Endothelial cell (in vitro differentiated cells): ENCODE measurements around the gene FBL. TPM values are rescaled to one million over a fixed set of nuclear protein-coding genes. Genes with fewer than 3 reads are reported as not detected.
"Not testable (repeated sequence)": the region's sequence is repeated elsewhere in the genome, so short reads cannot be mapped to it uniquely, and the experiment has no call there.

Experiments
- DNase-seq: peaks from one replicate; pipeline ENCODE4 v3.0.0; 2021; ENCODE audit warnings: low spot score
- H3K27ac Mint-ChIP-seq: one replicate; pipeline ENCODE4 v1.8.0; 2021; ENCODE audit warnings: mixed read lengths, inconsistent platforms; ENCODE audit not compliant: unreplicated experiment
- H3K27me3 Mint-ChIP-seq: one replicate; pipeline ENCODE4 v1.8.0; 2021; ENCODE audit warnings: mild to moderate bottlenecking, moderate library complexity, mixed read lengths, inconsistent platforms; ENCODE audit not compliant: unreplicated experiment
- H3K36me3 Mint-ChIP-seq: one replicate; pipeline ENCODE4 v1.8.0; 2021; ENCODE audit warnings: mild to moderate bottlenecking, low read depth, mixed read lengths, inconsistent platforms; ENCODE audit not compliant: unreplicated experiment
- H3K4me1 Mint-ChIP-seq: one replicate; pipeline ENCODE4 v1.8.0; 2021; ENCODE audit warnings: mild to moderate bottlenecking, mixed read lengths, inconsistent platforms; ENCODE audit not compliant: unreplicated experiment
- H3K4me3 Mint-ChIP-seq: one replicate; pipeline ENCODE4 v1.8.0; 2021; ENCODE audit warnings: mild to moderate bottlenecking, mixed read lengths, inconsistent platforms; ENCODE audit not compliant: unreplicated experiment
- H3K9me3 Mint-ChIP-seq: one replicate; pipeline ENCODE4 v1.8.0; 2021; ENCODE audit warnings: mixed read lengths, inconsistent platforms; ENCODE audit not compliant: unreplicated experiment
- total RNA-seq: library from RNA; stranded (reverse); fragmentation: NEBNext Ultra II Directional; extraction: Animal tissue kit (Norgen Biotek cat#: 25700); gene quantifications from one replicate; pipeline ENCODE4 v1.2.1, GENCODE V29; 2021; ENCODE audit not compliant: unreplicated experiment
- TF ChIP-seq, protein P1 (sequence below): fragments of 200-600 bp; sonication (generic); IDR thresholded peaks from one replicate; pipeline ENCODE4 v1.5.0; 2021; ENCODE audit warnings: antibody characterized with exemption; ENCODE audit not compliant: unreplicated experiment

The FBL gene
- total RNA-seq, 1 donor from 2014 or later = 271 TPM

DNA sequence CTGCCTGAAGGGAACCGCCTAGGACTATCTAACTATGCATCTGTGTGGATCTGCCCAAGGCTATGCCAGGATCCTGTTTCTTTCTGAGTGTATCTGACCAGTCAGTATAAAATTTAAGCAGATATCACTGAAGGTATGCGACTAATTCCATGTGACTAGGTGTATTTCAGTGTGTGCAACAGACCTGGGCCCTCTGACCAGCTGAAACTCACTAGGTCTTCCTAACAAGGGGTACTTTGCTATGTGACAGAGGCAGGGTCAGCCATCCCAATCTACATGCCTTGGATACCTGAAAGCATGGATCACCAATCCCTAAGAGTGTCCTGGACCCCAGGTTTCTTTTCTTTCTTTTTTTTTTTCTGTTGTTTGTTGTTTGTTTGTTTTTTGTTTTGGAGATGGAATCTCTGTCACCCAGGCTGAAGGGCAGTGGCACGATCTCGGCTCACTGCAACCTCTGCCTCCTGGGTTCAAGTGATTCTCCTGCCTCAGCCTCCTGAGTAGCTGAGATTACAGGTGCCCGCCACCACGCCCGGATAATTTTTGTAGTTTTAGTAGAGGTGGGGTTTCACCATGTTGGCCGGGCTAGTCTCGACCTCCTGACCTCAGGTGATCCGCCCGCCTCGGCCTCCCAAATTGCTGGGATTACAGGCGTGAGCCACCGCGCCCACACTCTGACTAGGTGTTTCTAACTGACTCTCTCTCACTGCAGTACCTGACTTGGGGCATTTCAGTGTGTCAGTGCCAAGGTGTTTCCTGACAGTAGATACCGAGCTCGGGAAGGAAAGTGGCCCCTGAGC lies 44.8 kb upstream of the FBL start:
- Mint-ChIP-seq H3K4me1 (no peaks in the 10 kb centered on the region), H3K36me3 (no peaks in the 10 kb centered on the region), H3K4me3 (no peak overlapping the region), H3K27ac (no peak overlapping the region), H3K27me3 (peaks cover 10% of the 10 kb centered on the region), H3K9me3 (no peaks in the 10 kb centered on the region)
- TF ChIP-seq, protein P1, sequence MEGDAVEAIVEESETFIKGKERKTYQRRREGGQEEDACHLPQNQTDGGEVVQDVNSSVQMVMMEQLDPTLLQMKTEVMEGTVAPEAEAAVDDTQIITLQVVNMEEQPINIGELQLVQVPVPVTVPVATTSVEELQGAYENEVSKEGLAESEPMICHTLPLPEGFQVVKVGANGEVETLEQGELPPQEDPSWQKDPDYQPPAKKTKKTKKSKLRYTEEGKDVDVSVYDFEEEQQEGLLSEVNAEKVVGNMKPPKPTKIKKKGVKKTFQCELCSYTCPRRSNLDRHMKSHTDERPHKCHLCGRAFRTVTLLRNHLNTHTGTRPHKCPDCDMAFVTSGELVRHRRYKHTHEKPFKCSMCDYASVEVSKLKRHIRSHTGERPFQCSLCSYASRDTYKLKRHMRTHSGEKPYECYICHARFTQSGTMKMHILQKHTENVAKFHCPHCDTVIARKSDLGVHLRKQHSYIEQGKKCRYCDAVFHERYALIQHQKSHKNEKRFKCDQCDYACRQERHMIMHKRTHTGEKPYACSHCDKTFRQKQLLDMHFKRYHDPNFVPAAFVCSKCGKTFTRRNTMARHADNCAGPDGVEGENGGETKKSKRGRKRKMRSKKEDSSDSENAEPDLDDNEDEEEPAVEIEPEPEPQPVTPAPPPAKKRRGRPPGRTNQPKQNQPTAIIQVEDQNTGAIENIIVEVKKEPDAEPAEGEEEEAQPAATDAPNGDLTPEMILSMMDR = no peak
- DNase-seq = no peak

DNA sequence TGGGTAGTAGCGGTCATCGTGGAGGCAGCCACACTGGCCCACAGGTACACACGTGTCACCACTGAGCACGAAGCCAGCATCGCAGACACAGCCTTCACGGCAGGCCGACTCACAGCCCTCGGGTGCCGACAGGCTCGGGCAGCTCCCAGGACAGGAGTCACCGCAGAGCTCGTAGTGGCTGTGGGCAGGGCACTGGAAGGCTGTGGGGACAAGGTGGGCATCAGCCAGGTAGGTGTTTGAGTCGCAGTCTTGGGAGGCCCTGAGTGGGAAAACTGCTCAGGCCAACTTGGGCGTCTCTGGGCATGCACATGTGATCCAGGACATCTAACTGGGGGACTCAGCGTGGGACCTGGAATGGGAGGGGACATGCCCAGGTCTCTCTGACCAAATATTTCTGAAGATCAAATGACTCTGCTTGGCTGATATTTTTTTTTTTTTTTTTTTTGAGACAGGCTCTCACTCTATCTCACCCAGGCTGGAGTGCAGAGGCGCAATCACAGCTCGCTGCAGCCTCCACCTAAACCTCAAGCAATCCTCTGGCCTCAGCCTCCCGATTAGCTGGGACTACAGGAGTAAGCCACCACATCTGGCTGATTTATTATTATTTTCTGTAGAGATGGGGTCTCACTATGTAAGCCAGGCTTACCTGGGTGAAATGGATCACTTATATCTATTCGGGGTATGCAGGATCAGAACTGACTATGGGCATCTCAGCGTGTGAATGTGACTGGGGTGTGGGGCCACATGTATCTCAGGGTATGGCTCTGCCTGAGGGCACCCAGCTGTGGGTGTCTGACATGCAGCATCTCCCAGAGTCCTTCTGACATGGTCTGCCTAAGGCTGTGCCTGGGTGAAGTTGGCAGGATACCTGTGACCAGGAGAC lies 43.9 kb upstream of the FBL start:
- H3K27ac Mint-ChIP-seq, H3K4me1 Mint-ChIP-seq, H3K9me3 Mint-ChIP-seq, DNase-seq, H3K4me3 Mint-ChIP-seq, H3K36me3 Mint-ChIP-seq: not testable (repeated sequence)
- peaks cover 10% of the 10 kb centered on the region for H3K27me3 Mint-ChIP-seq

DNA sequence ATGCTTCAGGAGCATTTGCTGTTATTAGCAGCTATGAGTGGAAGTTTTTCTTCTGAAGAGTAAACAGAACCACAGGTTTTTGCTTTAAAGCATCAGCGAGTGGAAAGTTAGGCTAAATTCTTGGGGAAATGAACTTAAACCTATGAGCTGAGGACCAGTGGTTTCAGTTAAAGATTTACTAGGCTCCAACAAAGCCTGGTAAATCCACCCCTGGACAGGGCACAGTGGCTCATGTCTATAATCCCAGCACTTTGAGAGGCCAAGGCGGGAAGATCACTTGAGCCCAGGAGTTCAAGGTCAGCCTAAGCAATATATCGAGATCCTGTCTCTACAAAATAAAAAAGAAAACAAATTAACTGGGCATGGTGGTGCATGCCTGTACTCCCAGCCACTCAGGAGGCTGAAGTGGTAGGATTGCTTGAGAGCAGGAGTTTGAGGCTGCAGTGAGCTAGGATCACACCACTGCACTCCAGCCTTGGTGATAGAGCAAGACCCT lies 41.3 kb upstream of the FBL start:
- H3K27me3 Mint-ChIP-seq, H3K36me3 Mint-ChIP-seq, H3K4me1 Mint-ChIP-seq, H3K27ac Mint-ChIP-seq, DNase-seq, H3K9me3 Mint-ChIP-seq, H3K4me3 Mint-ChIP-seq: not testable (repeated sequence)

DNA sequence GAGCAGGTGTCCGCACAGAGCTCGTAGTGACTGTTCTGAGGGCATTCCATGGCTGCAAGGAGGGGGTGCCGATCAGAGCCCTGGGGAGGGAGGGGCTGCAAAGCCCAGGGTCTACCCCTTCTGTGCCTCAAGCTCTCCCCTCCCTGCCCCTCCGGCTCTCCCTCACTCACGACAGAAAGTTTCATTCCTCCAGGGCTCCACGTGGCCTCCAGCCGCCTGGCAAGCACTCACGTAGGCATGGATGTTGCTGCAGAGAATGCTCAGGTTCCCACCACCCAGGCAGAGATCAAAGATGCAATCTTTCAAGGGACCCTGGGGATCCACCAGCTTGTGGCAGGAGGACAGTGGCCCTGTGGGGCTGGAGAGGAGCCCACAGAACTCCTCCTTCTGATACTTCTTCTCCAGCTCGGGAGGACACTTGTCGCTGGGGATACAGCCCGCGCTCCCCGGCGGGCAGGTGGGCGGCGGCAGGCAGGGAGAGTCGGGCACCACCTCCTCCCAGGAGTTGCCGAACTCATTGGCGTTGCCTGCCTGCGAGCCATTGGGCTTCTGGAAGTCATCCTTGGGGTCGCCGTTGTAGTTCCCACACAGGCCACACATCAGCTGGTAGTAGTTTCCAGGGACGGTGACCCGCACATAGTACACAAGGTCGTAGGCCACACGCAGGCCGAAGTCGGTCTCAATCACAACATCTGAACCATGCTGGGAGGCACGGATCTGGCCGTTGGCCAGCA lies 39.8 kb upstream of the FBL start:
- not testable (repeated sequence) for H3K27ac Mint-ChIP-seq, H3K4me3 Mint-ChIP-seq, H3K4me1 Mint-ChIP-seq, DNase-seq, H3K36me3 Mint-ChIP-seq, H3K27me3 Mint-ChIP-seq, H3K9me3 Mint-ChIP-seq

DNA sequence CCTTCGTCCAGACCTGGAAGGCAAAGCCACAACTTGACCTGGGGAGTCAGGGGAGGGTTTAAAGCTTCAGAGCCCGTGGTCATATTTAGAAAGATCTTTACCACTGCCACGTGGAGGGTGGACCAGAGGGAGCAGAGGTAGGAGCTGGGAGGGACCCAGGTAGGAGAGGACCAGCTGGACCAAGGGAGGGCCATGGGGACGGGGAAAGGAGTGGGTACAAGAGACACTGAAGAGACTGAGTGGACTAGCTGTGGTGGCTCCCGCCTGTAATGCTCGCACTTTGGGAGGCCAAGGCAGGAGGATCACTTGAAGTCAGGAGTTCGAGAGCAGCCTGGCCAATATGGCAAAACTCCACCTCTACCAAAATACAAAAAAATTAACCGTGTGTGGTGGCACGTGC lies 38.5 kb upstream of the FBL start:
- not testable (repeated sequence) for H3K4me1 Mint-ChIP-seq, H3K27me3 Mint-ChIP-seq, H3K36me3 Mint-ChIP-seq, DNase-seq, H3K27ac Mint-ChIP-seq, H3K9me3 Mint-ChIP-seq, H3K4me3 Mint-ChIP-seq

DNA sequence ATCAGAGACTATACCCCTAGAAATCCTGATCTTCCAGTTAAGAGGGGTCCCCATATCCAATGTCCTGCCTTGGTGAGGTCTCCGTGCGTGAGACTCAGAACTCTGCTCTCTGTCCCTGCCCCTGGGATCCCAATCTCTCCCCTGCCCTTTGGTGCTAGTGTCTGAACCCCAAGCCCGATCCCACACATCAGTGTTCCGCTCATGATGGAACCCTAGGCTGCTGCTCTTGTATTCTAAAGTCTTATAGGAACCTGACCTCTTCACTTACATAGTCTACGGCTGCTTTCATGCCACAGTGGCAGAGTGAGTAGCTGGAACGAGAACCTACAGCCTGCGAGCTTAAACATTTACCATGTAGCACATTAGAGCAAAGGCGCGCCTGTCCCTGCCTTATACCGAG lies 36.5 kb upstream of the FBL start:
- H3K27ac Mint-ChIP-seq, H3K36me3 Mint-ChIP-seq, H3K4me3 Mint-ChIP-seq, DNase-seq, H3K4me1 Mint-ChIP-seq, H3K9me3 Mint-ChIP-seq, H3K27me3 Mint-ChIP-seq: not testable (repeated sequence)

DNA sequence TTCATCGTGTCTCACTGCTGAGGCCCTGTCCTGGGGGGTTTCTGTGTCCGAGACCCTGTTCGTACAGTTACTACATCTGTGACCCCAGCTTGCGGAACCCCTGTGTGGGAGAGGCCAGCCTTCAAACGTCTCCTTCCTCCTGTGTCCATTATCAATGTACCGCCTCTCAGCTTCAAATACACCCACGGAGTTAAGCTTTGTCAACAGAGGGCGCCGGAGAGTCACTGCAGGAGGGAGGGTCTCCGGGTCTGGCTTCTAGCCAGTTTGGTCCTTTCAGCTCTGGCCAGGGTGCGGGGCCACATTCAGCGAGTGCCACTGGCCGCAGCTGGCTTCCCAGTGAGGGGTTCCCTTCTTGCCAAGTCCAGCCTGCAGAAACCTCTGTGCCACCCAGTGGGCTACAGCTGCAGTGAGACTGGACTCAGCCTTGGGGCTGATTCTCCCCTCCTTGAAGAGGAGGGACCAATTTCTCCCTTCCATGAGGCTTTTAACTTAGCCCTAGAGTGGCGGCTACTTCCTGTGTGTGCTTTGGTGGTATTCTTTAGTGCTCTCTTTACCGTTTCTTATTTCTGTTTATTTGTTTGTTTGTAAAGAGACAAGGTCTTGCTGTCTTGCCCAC lies 35.4 kb upstream of the FBL start:
- not testable (repeated sequence) for H3K36me3 Mint-ChIP-seq, H3K27ac Mint-ChIP-seq, H3K9me3 Mint-ChIP-seq, H3K27me3 Mint-ChIP-seq, H3K4me3 Mint-ChIP-seq, H3K4me1 Mint-ChIP-seq
- DNase-seq = peak; percentile 79
- TF ChIP-seq, protein P1 = peak; percentile 42

DNA sequence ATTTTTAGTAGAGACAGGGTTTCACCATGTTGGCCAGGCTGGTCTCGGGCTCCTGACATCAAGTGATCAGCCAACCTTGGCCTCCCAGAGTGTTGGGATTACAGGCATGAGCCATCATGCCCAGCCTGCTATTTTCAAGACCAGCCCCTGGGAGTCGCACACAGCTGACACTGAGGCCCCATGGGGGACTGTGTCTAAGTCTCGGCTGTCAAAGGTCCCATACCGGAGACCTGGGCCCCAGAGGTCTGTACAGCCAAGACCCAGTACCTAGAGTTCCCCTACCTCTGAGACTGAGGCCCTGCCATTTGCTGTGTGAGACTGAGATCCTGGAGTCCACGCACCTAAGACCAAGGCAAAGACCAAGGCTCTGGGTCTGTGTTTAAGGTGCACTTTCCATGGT lies 34.1 kb upstream of the FBL start:
- H3K4me1 Mint-ChIP-seq, H3K36me3 Mint-ChIP-seq, DNase-seq, H3K27me3 Mint-ChIP-seq, H3K27ac Mint-ChIP-seq, H3K9me3 Mint-ChIP-seq, H3K4me3 Mint-ChIP-seq: not testable (repeated sequence)

DNA sequence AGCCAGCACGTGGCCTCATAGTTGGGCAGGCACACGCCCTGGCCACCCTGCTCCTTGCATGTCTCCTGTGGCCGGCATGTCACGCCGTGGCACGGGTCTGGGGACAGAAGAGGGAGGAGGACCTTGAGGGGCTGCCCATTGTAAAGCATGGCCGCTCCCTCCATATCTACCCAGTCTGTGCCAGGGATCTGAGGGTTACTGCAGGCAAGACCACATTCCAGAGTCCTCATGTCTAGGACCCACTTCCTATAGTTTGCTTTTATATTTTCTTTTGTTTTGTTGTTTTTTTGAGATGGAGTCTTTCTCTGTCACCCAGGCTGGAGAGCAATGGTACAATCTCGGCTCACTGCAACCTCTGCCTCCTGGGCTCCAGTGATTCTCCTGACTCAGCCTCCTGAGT lies 33.6 kb upstream of the FBL start:
- not testable (repeated sequence) for H3K9me3 Mint-ChIP-seq, H3K4me1 Mint-ChIP-seq, H3K36me3 Mint-ChIP-seq, DNase-seq, H3K27ac Mint-ChIP-seq, H3K4me3 Mint-ChIP-seq, H3K27me3 Mint-ChIP-seq
